ENCODE data around the gene FRMPD2.
"Not testable (repeated sequence)": the region's sequence is repeated elsewhere in the genome, so short reads cannot be mapped to it uniquely, and the experiment has no call there.

FRMPD2 gene

GRCh38 chr10:48251525-48252353, 22.8 kb downstream of the FRMPD2 start:
- DNase-seq (ENCODE audit: low spot score) (peak; percentile 33), FAIRE-seq (no peak)

- FAIRE-seq (no peak), DNase-seq (ENCODE audit: low spot score) (no peak)
Observed at GRCh38 chr10:48251152-48251524, 23.4 kb downstream of the FRMPD2 start.

DNA sequence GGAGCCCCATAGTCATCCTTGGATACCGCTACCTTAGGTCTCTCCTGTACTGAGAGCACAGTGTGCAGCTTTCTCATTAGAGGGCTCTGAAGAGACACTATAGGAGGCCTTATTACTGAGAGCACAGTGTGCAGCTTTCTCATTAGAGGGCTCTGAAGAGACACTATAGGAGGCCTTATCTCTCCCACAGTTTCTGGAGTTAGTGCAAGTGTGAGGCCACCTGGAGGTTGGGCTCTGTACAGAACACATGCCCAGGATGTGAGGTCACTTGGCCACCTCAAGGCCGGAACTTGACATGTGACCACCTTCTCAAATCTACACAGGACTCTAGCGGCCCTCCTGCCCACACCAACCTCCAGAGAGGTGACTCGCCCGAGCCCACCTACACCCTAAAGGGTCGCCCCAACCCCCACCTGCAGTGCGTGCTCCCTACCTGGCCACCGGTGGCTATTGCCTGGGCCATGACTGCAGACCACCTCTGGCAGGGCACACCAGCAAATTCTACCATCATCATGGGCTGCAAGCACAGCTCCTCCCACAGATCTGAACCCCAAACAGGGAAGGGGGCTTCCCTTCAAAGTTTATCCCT, 24.6 kb downstream of the FRMPD2 start:
- DNase-seq (ENCODE audit: low spot score) (no peak), FAIRE-seq (no peak)

- FAIRE-seq (no peak), DNase-seq (ENCODE audit: low spot score) (no peak)
Observed at GRCh38 chr10:48249004-48249762, 25.3 kb downstream of the FRMPD2 start.

DNA sequence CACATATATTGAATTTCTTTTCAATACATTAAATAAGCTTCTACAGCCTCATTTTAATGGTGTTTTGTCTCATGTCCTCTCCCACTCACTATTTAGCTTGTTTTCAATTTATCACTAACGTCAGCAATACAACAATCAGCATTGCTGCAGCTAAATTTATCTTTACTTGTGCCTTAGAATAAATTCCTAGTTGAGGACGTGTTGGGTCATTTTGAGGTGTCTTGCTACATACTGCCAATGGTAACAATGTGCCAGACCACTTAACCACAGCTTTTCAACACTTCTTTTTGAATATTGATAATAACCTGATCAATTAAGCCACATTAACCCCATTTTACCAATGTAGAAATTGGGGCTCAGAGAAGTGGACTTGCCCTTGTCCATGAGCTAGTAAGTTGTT, 26.0 kb downstream of the FRMPD2 start:
- FAIRE-seq, result no peak
- DNase-seq (ENCODE audit: low spot score), result no peak

DNA sequence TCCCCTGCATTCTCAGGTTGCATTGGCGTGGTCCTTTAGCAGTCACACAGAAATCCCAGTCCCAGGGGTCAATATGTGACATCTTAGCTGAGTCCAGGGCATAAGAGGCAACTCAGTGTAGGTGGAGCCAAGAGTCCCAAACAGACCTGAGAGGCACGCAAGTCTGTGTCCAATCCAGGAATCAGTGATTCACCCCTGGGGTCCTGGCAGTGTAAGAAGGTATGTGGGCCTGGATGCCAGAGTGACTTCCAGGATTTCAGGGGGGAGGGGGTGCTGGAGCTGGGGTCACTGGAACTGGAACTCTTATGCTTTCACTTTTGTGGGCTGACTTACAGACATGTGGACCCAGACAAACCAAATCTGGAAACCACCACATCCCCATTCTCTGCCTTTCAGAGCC, 26.8 kb downstream of the FRMPD2 start:
- DNase-seq (ENCODE audit: low spot score) (no peak), FAIRE-seq (no peak)

DNA sequence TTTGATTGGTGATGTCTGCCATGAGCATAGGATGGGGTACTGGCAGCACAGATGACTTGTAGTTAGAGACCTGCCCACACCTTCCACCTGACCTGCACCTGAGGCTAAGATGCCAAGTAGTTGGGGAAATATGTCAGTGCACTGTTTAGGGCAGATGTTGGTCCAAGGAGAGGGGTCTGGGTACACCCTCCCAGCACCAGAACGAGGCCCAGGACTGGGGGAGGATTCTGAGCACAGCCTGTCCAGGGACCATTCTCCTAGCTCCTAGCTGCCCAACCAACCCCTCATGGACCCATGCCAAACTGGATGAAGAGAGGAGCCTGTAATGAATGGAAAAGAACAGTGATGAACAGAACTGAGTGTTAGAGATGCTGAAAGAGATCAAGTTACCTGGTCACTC, 28.0 kb downstream of the FRMPD2 start:
- no peak for FAIRE-seq

GRCh38 chr10:48245977-48246376, 28.5 kb downstream of the FRMPD2 start:
- DNase-seq (ENCODE audit: low spot score) (no peak), FAIRE-seq (no peak)

More for the DNA sequence above, 28.0 kb downstream of the FRMPD2 start:
- DNase-seq (ENCODE audit: low spot score), result no peak

DNA sequence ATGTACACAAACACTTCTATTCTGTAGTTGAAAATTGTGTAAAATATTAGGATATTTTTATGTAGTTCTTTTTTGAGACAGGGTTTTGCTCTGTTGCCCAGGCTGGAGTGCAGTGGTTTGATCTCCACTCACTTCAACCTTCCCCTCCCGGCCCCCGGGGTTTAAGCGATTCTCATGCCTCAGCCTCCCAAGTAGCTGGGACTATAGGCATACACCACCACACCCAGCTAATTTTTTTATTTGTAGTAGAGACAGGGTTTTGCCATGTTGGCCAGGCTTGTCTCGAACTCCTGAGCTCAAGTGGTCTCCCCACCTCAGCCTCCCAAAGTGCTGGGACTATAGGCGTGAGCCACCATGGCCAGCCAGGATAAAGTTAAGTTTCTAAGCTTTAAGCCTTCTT, 30.6 kb downstream of the FRMPD2 start:
- not testable (repeated sequence) for FAIRE-seq; DNase-seq (ENCODE audit: low spot score)

- FAIRE-seq (no peak), DNase-seq (ENCODE audit: low spot score) (no peak)
Observed at GRCh38 chr10:48243487-48243886, 31.0 kb downstream of the FRMPD2 start.

GRCh38 chr10:48242171-48242904, 32.2 kb downstream of the FRMPD2 start:
- DNase-seq (ENCODE audit: low spot score) (no peak), FAIRE-seq (no peak)

DNA sequence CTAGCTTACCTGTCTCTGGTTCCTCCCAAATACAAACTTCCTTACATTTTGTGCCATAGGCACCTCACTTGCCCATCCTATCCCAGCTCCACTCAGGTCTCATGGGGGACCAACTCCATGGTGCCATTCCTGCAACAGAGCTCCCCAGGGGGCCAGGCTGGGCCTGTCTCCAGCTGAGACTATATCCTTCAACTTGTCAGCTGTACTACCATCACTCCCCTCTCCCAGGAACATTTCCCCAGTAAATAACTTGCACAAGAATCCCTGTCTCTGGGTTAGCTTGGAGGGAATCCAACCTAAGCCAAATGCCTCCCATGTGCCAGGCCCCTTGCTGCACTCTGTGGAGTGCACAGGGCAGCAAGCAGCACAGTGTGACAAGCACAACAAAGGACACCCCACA, 33.2 kb downstream of the FRMPD2 start:
- DNase-seq (ENCODE audit: low spot score) (no peak), FAIRE-seq (no peak)

DNA sequence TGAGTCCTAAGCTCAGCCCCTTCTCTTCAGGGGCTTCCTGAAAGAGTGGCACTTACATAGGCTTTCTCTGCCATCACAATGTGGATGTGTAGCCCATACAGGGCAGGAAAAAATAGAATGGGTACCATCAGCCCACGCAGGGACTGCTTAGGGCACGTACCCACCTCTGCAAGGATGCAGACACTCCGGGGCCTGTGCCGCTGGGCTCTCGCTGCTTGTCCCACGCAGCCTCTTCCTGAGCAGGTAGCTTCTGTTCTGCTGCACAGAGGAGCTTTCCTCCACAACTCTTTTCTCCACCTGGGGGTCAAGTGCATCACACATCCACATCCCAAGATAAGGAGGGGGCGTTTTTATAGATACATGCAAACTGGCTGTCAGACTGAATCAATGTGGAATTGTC, 34.3 kb downstream of the FRMPD2 start:
- FAIRE-seq (no peak), DNase-seq (ENCODE audit: low spot score) (no peak)

DNA sequence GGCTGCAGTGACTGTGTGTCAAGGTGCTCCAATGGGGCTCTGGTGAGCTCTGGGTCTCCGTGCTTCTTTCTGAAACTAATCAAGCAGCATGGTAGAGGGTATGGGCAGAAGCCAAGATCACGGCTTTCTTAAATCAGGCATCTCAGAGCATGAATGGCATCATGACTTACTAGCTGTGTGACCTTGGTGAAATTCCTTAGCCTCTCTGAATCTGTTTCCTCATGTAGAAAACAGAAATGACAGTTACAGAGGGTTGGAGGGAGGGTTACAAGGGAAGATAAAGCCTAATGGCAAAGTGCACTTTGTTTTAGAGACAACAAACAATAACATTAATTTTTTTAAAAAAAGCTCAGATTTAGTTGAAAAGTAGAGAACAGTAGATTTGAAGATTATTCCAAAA, 34.9 kb downstream of the FRMPD2 start:
- FAIRE-seq (no peak), DNase-seq (ENCODE audit: low spot score) (no peak)

DNA sequence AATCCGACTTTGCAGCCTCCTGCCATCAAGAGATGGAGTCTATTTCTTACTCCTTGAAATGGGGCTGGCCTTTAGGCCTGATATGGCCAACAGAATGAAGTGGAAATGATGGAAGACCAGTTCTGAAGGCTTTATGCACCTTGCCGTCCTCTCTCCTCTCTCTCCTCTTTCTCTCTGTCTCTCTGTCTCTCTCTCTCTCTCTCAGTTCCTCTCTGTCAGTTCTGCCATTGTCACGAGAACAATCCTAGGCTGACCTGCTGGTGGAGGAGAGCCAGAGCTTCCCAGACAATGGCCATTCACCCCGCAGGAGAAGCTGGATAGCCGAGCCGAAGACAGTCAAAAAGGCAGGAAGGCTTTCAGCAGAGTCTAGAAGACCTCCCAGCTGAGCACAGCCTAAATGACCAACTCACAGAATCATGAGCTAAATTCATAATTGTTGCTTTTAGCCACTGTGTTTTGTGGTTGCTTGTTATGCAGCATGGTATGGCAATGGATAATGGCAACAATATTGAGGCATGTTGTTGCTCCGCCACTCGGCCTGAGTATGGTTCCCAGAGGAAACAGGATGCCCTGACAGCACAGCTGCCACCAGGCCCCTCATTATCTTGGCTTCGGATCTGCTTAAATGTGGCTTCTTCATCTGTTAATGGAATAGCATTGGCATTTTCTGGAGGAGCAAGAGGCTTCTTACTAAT, 35.5 kb downstream of the FRMPD2 start:
- no peak for DNase-seq (ENCODE audit: low spot score)

GRCh38 chr10:48237259-48238250, 36.9 kb downstream of the FRMPD2 start:
- DNase-seq (ENCODE audit: low spot score) (no peak), FAIRE-seq (no peak)

More for the DNA sequence above, 35.5 kb downstream of the FRMPD2 start:
- no peak for FAIRE-seq

- DNase-seq (ENCODE audit: low spot score), result no peak
- no peak for FAIRE-seq
Observed at GRCh38 chr10:48236199-48236621, 38.3 kb downstream of the FRMPD2 start.

GRCh38 chr10:48235501-48235900, 39.0 kb downstream of the FRMPD2 start:
- DNase-seq (ENCODE audit: low spot score), result no peak
- FAIRE-seq, result no peak

GRCh38 chr10:48234787-48235186, 39.7 kb downstream of the FRMPD2 start:
- DNase-seq (ENCODE audit: low spot score) (no peak), FAIRE-seq (no peak)

GRCh38 chr10:48234295-48234694, 40.2 kb downstream of the FRMPD2 start:
- FAIRE-seq (no peak), DNase-seq (ENCODE audit: low spot score) (no peak)

Measured in urothelium cell line (cell line).